Measurements from ENCODE around the gene KCND3.

GRCh38 chr1:111837393-111837792 lies 152.1 kb downstream of the KCND3 start:
- TF ChIP-seq CTCF (IDR thresholded peaks at IDR 0.05; ENCODE audit: poor library complexity, severe bottlenecking) = no peak
- no peak for TF ChIP-seq EZH2 (IDR thresholded peaks at IDR 0.05; ENCODE audit: borderline replicate concordance, insufficient read depth, low read length, poor library complexity, severe bottlenecking)
- TF ChIP-seq REST (IDR thresholded peaks at IDR 0.05; ENCODE audit: borderline replicate concordance) = no peak
